ENCODE results near the gene NSUN3. TPM values are rescaled to one million over a fixed set of nuclear protein-coding genes. Genes with fewer than 3 reads are reported as not detected.
"Not testable (repeated sequence)": the region's sequence is repeated elsewhere in the genome, so short reads cannot be mapped to it uniquely, and the experiment has no call there.

NSUN3 gene
- 4.9 TPM for polyA plus RNA-seq (2013, experiment 1 of 2; ENCODE audit: insufficient read length)
- 5.6 TPM for polyA plus RNA-seq (2013, experiment 2 of 2; ENCODE audit: insufficient read length)

GRCh38 chr3:94062513-94063404 lies at the start of gene NSUN3, which contains the start of gene DHFR2:
Gene NSUN3, plus strand, starts transcription at chr3:94063061. Its CDS starts 66 bp downstream, at chr3:94063127.
Gene DHFR2, minus strand, starts transcription at chr3:94062916. Its CDS starts 1,405 bp downstream, at chr3:94061511.
- DNase-seq: peak; percentile 98

DNA sequence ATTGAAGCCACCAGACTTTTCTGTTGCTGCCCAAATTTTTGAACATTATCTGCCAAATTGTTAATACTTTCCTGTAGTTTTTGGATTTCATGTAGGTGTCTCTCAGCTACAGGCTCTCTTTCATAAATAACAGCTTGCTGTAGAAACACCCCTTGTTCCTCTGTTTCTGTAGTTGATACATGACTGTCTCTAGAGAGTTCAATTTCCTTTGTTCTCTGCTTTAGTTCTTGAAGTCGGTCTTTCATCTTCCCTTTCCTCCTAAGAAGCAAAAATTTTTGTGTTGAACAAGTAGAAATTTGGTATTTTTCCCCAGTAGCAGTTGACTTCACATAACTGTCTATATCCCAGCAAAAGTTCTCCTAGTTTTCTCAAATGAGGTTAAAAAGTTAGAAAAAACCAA lies 47.8 kb upstream of the NSUN3 start:
- DNase-seq: no peak

DNA sequence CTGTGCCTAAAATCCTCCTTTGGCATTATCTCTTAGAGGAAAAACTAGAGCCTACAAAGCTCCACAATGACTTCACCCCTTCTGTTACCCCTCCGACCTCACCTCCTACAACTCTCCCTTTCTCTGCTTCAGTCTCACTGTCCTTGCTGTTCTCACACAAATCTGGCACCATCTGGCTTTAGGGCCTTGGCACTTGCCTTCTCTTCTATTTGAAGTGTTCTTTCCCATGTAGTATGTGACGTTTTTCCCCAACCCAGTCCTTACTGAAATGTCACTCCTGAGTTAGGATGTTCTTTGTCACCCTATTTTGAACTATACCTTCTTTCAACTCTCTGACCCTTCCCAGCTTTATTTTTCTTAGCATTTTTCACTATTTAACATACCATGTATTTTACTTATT lies 43.2 kb upstream of the NSUN3 start:
- no peak for DNase-seq

GRCh38 chr3:94020293-94020692 lies 42.6 kb upstream of the NSUN3 start:
- DNase-seq: no peak

DNA sequence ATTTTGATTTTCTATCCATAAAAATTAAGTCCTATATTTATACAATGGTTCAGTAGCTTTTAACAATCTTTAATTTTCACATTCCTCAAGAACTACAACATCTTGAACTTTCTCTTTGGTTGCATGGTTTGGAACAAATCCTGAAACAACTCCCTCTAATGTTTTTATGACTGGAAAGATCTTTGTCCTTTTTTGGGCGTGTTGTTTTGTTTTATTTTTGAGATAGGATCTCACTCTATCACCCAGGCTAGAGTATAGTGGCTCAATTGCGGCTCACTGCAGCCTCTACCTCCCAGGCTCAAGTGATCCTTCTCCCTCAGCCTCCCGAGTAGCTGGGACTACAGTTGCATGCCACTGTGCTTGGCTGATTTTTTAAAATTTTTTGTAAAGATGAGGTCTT lies 38.5 kb upstream of the NSUN3 start:
- peak; percentile 38 for DNase-seq

DNA sequence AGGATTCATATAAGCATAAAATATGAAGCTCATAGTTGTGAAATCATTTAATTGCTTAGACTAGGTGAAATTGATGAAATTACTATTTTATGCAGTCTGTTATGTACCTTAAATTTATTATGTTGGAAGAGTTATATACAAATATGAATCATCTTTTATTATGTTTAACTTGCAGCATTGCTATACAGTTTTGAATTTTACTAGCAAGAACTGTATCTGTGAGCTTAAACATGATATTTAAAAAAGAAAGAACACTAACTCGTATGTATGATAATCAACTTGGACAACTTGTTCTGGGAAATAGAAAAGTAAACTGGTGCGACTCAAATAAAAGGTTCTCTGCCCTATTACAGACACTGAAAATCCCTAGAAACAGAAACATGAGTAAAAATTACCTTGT lies 36.2 kb upstream of the NSUN3 start:
- DNase-seq: no peak

DNA sequence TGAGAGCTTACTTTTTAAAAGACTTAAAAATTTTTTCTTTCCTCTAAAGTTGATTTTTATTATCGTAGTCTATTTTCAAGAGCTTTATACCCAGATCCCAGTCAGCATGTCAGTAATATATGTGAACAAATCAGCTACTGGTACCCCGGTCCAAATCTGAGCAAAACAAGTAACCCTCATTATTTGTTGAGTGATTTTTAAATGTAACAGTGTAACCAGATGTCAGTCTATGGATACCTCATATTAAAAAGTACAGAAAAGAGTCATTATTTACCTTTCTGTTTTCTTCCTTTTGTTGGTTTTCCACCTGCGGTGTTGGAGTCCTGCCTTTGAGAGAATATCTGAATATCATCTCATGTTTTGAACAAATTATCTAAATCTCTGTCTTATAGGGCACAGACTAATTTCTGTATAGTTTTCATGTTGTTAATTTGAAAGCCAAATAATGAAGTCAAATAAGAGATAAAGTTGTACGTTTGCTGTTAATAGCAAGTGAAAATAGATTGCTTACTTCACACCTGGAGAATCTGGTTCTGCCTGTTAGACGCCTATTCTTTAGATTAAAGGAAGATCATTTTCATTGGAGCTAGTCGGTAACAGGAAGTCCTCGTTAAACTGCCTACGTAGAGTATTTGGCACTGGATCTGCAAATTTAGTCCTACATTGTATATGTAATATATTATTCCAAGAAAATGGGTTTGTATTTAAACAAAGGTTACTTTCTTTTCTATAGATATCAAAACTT lies 34.6 kb upstream of the NSUN3 start, which contains the start of gene STX19:
Gene STX19, minus strand, starts transcription at position 505 of the 745 bp plus-strand sequence. CDS start 13,328 bp downstream, outside the sequence.
- no peak for DNase-seq

GRCh38 chr3:94036909-94037507 lies 25.9 kb upstream of the NSUN3 start:
- peak; percentile 55 for DNase-seq

DNA sequence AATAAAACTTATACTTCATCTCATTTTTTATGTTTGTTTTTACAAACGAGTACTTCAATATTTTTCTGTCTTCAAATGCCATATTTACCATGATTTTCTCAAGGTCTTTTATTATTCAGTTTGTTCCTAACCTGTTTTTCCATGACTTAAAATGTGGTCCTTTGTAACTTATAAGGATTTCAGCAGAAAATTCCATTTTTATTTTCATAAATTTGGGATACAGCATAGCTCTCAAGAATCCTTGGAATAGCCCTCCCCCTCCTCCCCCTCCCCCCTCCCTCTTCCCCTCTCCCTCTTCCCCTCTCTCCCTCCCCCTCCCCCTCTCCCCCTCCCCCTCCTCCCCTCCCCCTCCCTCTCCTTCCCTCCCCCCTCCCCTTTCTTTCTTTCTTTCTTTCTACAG lies 19.6 kb upstream of the NSUN3 start:
- no peak for DNase-seq

GRCh38 chr3:94044100-94044936 lies 18.5 kb upstream of the NSUN3 start:
- DNase-seq: not testable (repeated sequence)

GRCh38 chr3:94046533-94046932 lies 16.3 kb upstream of the NSUN3 start:
- no peak for DNase-seq

DNA sequence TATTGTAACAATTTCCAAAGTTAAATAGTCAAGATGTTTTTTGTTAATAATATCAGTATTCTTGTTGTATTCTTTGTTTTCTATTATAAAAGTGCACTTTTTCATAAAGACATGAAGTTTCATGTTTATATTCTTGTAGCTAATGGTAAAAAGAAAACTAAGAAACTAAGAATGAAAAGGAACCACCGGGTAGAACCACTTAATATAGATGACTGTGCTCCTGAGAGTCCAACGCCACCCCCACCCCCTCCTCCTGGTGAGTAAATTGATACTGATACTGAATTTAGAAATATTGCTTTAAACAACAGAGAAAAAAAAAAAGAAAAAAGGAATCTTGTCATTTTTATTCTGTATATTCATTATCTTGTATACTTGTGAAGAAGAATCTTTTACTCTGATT lies 13.6 kb upstream of the NSUN3 start:
- DNase-seq: no peak

- no peak for DNase-seq
Measured at GRCh38 chr3:94050546-94050945, 12.3 kb upstream of the NSUN3 start.

DNA sequence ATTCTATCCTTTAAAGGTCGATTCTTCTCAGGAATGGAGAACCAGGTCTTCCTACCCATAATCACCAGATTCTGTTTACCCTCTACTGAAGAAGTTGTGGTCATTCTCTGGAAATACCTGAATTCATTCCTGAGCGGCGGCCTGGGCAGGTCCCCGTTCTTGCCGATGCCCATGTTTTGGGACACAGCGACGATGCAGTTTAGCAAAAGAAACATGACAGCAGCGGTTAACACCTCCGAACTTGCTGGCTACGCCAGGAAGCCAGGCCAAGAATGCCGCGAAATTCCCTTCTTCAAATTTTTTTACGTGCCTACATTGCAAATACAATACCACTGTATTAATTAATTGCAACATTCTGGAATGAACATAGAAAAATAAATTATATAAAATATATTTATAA lies 1.6 kb upstream of the NSUN3 start:
- DNase-seq: no peak

- no peak for DNase-seq
Measured at GRCh38 chr3:94063496-94064119, 747 bp downstream of the NSUN3 start.

DNA sequence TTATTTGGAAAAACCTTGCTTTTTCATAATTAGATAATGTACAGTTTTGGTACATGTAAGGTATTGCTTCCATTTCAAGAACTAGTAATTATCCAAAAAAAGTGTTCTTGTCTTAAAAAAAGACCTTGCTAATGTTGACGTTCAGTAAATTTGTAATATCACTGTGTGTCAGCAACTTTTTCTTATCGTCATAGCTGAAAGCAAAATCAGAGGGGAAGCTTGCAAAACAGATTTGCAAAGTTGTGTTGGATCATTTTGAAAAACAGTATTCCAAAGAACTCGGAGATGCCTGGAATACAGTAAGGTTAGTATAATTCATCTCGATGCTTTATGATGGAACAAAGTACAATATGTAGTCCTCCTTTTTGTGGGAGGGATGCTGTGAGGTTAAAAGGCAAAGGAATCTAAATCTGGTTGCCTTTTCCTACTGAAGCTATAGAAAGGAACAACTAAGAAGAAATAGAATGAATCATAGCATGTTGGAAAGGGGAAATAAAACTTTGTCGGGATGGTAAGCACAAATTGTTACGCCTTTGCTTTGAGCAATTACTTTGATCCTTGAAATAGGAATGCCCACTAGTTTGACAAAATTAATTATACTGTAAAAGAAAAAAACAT lies 1.5 kb downstream of the NSUN3 start:
- DNase-seq: no peak

GRCh38 chr3:94065122-94065521 lies 2.3 kb downstream of the NSUN3 start:
- no peak for DNase-seq

- DNase-seq: no peak
Measured at GRCh38 chr3:94065819-94066480, 3.1 kb downstream of the NSUN3 start.

- DNase-seq: no peak
Measured at GRCh38 chr3:94066506-94067500, 3.9 kb downstream of the NSUN3 start.

Data from fibroblast of skin of abdomen (primary cell).